Tibial nerve (tissue), 4 donors: ENCODE measurements around the gene SLC9A5.

ENCODE experiments used
- EP300 ChIP-seq, 2 donors: sonication (generic); formaldehyde crosslinking; IDR thresholded peaks; one replicate each; pipeline ENCODE4 v1.6.1; 2017; ENCODE audit warnings: antibody characterized with exemption in 2 of 2, mild to moderate bottlenecking in 1 of 2
- POLR2A ChIP-seq, 2 donors: fragments of 450-650 bp; IDR thresholded peaks; one replicate each; pipeline ENCODE4 v1.6.1; 2017; ENCODE audit warnings: antibody characterized with exemption in 2 of 2, mild to moderate bottlenecking in 2 of 2, moderate library complexity in 2 of 2
- TF ChIP-seq, protein P1 (sequence below), 5 experiments: fragments of 200-600 bp in 3 of 5; fragments of 450-650 bp in 2 of 5; sonication (generic) in 3 of 5; IDR thresholded peaks; one replicate each; pipeline ENCODE4 v1.5.1; 2016 to 2019; ENCODE audit warnings: antibody characterized with exemption in 5 of 5, mild to moderate bottlenecking in 3 of 5, moderate library complexity in 2 of 5

DNA sequence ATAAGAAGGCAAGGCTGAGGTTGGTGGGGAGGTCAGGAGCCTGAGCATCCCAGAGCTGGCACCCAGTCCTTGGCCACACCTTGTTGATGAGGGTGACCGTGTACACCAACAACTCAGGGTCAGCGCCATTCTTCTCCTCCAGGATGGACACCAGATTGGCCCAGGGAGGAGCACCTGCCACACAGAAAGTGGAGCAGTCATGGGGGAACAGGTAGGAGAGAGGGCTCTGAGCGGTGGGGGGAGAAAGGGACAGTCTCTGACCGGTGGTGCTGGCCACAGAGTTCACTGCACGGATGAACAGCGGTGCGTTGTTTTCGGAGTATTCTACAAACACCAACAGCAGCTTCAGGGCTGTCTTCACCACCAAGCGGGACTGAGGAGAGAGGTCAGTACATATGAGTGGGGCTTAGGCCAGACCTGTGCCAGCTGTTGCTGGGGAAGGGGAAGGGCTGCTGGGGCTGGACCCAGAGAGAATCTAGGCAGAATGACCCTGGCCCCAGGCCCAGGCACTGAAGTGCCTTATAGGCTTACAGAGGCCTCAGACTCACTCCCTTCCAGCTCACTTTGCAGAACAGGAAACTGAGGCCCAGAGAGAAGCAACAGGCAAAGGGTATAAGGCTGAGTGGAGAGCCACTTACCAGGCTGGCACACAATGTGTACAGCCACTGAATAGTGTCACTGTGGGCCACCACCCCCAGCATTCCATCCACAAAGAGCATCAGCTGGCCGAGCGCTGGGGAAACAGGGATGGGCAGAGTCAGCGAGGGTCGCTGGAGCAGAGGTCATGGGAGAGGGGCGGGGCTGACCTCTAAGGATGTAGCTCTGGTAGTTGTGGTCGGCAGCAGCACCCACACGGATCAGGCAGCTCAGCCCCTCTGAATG, 11.1 kb upstream of the SLC9A5 start:
- TF ChIP-seq POLR2A (IDR thresholded peaks at IDR 0.05) (no peak), EP300 (IDR thresholded peaks at IDR 0.05) (no peak)
- TF ChIP-seq, protein P1, sequence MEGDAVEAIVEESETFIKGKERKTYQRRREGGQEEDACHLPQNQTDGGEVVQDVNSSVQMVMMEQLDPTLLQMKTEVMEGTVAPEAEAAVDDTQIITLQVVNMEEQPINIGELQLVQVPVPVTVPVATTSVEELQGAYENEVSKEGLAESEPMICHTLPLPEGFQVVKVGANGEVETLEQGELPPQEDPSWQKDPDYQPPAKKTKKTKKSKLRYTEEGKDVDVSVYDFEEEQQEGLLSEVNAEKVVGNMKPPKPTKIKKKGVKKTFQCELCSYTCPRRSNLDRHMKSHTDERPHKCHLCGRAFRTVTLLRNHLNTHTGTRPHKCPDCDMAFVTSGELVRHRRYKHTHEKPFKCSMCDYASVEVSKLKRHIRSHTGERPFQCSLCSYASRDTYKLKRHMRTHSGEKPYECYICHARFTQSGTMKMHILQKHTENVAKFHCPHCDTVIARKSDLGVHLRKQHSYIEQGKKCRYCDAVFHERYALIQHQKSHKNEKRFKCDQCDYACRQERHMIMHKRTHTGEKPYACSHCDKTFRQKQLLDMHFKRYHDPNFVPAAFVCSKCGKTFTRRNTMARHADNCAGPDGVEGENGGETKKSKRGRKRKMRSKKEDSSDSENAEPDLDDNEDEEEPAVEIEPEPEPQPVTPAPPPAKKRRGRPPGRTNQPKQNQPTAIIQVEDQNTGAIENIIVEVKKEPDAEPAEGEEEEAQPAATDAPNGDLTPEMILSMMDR (IDR thresholded peaks at IDR 0.05): no peak
